ENCODE data around the gene ZDHHC19. TPM values are rescaled to one million over a fixed set of nuclear protein-coding genes. Genes with fewer than 3 reads are reported as not detected.

ZDHHC19 gene, protein sequence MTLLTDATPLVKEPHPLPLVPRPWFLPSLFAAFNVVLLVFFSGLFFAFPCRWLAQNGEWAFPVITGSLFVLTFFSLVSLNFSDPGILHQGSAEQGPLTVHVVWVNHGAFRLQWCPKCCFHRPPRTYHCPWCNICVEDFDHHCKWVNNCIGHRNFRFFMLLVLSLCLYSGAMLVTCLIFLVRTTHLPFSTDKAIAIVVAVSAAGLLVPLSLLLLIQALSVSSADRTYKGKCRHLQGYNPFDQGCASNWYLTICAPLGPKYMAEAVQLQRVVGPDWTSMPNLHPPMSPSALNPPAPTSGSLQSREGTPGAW
- total RNA-seq = not detected in 2 replicates

DNA sequence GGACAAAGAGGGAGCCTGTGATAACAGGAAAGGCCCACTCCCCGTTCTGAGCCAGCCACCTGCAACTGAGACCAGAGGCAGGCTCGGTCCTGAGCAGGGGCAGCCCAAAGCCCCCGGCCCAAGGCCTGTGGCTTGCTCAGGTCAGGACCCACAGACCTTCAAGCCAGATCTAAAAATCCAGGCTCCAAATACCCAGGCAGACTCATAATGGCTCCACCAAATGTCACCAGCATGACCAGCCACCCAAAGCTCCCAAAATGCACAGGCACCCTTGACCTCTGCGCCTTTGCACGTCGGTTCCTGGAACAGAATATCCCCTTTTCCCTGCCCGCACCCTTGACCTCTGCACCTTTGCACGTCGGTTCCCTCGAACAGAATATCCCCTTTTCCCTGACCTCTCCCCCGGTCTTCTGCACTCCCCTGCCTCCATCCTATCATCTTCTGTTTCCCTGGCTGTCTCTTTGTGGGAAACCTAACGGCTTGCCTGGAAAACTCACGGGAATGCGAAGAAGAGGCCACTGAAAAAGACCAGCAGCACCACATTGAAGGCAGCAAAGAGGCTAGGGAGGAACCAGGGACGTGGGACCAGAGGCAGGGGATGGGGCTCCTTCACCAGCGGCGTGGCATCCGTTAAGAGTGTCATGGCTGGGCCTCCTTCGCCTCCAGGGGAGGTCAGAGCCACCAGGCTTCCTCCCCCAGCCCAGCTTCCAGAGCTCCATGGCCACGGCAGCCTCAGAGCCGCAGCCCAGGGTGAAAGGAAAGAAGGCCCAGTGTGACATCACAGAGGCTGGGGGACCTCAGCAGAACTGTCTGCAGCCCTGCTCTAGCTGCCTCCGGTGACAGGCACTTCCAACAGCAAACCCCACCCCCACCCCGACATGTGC lies at the start of gene ZDHHC19:
Gene ZDHHC19, minus strand, starts transcription at position 728 of the 884 bp plus-strand sequence. Its CDS starts 85 bp downstream, at position 643.

GRCh38 chr3:196216089-196216564 lies 4.9 kb upstream of the ZDHHC19 start, which contains the start of gene SLC51A:
TSS of gene SLC51A (plus strand) at chr3:196216534. CDS start at chr3:196216713, 179 bp downstream.

Other genes with a start within 250 kb of the ZDHHC19 start
- 226 and 257 TPM in 2 replicates for gene TFRC, start 129.3 kb downstream of the ZDHHC19 start, total RNA-seq
- gene SLC51A, start 5.1 kb upstream of the ZDHHC19 start, total RNA-seq = not detected in 2 replicates
- gene PCYT1A, start 76.3 kb upstream of the ZDHHC19 start, total RNA-seq = 57.8 and 98.3 TPM in 2 replicates
- 7.0 and 12.5 TPM in 2 replicates for gene DYNLT2B, start 106.8 kb upstream of the ZDHHC19 start, total RNA-seq
- gene TM4SF19, start 127.0 kb upstream of the ZDHHC19 start, total RNA-seq = not detected in 2 replicates
- gene UBXN7, start 221.0 kb upstream of the ZDHHC19 start, total RNA-seq = 14.4 and 18.6 TPM in 2 replicates

All from regular cardiac myocyte (primary cell).